ENCODE results near the gene ARID1B.

The ARID1B gene

DNA sequence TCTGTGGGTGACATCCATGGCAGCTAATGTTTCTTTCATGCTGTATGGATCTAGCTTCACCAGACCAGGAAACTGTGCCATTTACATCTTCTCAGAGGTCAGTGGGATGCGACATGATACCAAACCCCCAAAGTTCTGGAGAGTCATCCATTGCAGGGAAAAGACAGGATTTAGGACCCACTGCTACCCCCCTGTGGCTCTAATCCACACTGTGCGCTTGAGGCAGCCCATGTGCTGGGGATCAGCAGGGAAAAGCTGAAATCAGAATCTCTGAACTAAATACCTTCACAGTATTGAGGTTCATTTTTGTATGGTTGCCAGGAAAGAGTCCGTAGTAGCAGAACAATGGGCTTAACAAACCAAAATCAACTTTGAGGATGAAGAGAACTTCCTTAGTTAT, 381.7 kb downstream of the ARID1B start:
- H3K27me3 Mint-ChIP-seq = no peaks in the 10 kb centered on the region
- peaks cover 2% of the 10 kb centered on the region for H3K4me1 Mint-ChIP-seq
- ATAC-seq (ENCODE audit: low read depth) (no peak), DNase-seq (ENCODE audit: low spot score in 2 of 2) (no peak)
- peak overlapping the region; percentile 59 for H3K27ac Mint-ChIP-seq
- H3K4me3 Mint-ChIP-seq = no peak overlapping the region
- peaks cover 31% of the 10 kb centered on the region for H3K36me3 Mint-ChIP-seq
- no peaks in the 10 kb centered on the region for H3K9me3 Mint-ChIP-seq

DNA sequence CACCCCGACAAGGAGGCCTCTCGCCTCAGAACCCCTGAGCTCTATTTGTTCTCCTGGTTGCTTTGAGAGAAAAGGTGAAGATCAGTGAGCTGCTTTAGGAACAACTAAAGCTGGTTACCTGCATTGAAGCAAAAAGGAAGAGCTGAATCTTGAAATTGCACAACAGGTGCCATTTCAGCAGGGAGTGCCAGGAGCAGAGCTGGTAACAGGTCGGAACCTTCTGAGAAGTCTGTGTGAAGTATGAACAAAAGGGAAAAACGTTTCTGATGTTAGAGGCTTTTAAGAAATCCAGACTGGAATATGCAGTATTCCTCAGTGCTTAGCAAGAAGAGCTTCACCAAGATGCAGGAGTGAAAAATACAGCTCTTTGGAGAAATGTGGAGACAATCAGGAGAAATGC, 382.2 kb downstream of the ARID1B start:
- no peak for ATAC-seq (ENCODE audit: low read depth)
- no peak overlapping the region for H3K4me3 Mint-ChIP-seq
- H3K27ac Mint-ChIP-seq = peak overlapping the region; percentile 59
- no peaks in the 10 kb centered on the region for H3K9me3 Mint-ChIP-seq
- H3K4me1 Mint-ChIP-seq = peaks cover 2% of the 10 kb centered on the region
- H3K36me3 Mint-ChIP-seq = peaks cover 28% of the 10 kb centered on the region
- H3K27me3 Mint-ChIP-seq = no peaks in the 10 kb centered on the region
- no peak for DNase-seq (ENCODE audit: low spot score in 2 of 2)

DNA sequence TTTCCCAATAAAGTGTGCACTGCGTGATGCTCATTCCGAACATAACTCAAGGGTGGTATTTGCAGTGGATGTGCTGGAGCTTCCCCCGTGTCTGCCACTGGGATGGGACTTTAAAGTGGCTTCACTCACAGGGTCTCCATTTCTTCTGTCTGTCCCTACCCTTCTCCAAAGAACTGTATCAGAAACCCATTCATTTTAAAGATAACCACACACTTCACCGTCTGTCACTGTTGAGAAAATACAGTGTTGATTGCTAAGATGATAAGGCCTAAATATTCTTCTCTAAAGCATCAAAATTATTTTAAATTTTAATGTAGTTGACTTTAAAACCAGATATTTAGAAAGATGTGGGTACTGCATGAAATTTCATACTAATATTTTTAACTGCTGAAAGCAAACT, 384.7 kb downstream of the ARID1B start:
- Mint-ChIP-seq H3K27ac (no peak overlapping the region), H3K27me3 (no peaks in the 10 kb centered on the region), H3K36me3 (peaks cover 18% of the 10 kb centered on the region), H3K4me1 (peaks cover 2% of the 10 kb centered on the region), H3K9me3 (no peaks in the 10 kb centered on the region), H3K4me3 (no peak overlapping the region)
- ATAC-seq (ENCODE audit: low read depth) (no peak), DNase-seq (ENCODE audit: low spot score in 2 of 2) (no peak)

DNA sequence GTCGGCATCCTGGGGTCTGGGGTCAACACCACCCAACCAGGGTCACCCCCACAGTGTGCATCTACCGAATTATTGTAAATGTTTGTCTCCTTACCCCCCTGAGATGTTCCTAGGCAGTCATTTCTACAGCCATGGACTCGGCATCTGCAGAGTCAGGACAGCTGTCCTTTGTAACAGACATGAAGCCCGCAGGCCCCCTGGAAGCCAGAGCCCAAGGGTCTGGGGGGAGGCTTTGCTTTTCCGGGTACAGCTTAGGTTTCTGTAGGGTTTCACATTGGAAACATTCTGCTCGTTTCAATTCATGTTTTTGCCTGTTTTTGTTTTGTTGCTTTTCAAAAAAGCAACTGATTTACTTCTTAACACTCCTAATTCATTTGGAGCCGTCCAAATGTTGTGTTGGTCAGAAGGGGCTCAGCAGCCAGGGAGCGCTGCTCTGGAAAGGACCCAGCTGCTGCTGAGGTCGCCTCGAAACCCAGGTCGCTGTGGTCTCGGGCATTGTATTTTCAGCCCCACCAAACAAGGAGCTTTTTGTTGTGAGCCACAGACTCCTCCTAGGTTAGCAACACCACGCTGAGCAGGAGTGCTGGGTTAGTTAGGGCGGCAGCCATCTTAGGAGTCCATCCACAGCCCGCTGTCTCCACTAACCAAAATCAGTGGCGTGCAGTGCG, 385.7 kb downstream of the ARID1B start:
- Mint-ChIP-seq H3K4me1 (peaks cover 2% of the 10 kb centered on the region), H3K4me3 (no peak overlapping the region), H3K9me3 (no peaks in the 10 kb centered on the region), H3K36me3 (peaks cover 19% of the 10 kb centered on the region), H3K27me3 (no peaks in the 10 kb centered on the region), H3K27ac (no peak overlapping the region)
- ATAC-seq (ENCODE audit: low read depth) (no peak), DNase-seq (ENCODE audit: low spot score in 2 of 2) (no peak)

DNA sequence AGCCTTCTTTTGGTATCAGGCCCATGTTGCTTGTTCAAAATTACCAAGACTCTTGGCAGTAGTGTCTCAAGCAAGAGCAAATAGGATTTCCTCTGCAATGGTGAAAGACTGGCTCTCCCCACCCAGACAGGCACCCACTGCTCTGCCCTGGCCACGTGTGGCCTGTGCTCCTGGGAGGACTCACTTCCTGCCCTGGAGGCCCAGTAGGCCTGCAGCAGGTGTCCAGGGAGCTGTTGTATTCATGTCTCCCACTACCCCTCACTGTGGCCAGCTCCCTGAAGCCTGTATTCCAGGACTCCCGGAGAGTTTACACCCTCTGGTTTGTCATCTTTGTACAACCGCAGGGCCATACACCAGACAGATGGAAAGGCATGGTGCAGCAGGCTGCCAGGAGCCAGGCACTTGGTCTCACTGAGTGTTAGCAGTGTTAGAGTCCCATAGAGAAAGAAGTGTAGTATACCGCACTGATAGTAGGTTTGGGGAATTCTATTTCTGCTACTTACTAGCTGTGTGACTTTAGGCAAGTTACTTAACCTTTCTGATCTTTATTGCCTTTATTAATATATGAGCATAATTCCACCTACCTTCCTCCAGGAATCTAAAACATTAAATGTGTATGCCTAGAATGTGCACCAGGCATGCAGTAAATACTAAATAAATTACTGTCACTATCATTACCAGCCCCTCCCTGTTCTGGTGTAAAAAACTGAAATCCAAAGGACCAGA, 386.4 kb downstream of the ARID1B start:
- ATAC-seq (ENCODE audit: low read depth) = no peak
- peaks cover 25% of the 10 kb centered on the region for H3K36me3 Mint-ChIP-seq
- H3K9me3 Mint-ChIP-seq = no peaks in the 10 kb centered on the region
- H3K4me3 Mint-ChIP-seq = no peak overlapping the region
- H3K27me3 Mint-ChIP-seq = no peaks in the 10 kb centered on the region
- no peak for DNase-seq (ENCODE audit: low spot score in 2 of 2)
- H3K4me1 Mint-ChIP-seq = peaks cover 2% of the 10 kb centered on the region
- H3K27ac Mint-ChIP-seq = no peak overlapping the region

DNA sequence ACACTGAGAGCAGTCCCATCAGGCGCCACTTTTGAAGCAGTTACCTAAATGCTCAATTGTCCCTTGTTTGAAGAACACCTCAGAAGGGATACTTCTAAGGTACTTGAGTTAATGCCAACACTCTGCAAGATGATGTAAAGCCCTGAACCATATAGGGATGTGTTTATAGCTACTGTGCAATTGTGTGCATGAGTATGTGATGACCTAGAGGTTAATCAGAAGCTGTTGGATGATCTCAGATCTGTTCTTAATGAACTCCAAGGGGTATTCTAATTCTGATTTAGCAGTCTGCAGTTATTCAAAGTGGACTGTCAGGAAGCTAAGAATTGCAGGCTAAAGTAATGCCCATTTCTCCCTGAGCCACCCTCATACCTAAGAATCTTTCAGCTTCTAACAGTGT, 387.8 kb downstream of the ARID1B start:
- no peak overlapping the region for H3K4me3 Mint-ChIP-seq
- peaks cover 21% of the 10 kb centered on the region for H3K36me3 Mint-ChIP-seq
- no peaks in the 10 kb centered on the region for H3K9me3 Mint-ChIP-seq
- peaks cover 2% of the 10 kb centered on the region for H3K4me1 Mint-ChIP-seq
- no peak overlapping the region for H3K27ac Mint-ChIP-seq
- no peaks in the 10 kb centered on the region for H3K27me3 Mint-ChIP-seq
- ATAC-seq (ENCODE audit: low read depth) = no peak
- no peak for DNase-seq (ENCODE audit: low spot score in 2 of 2)

DNA sequence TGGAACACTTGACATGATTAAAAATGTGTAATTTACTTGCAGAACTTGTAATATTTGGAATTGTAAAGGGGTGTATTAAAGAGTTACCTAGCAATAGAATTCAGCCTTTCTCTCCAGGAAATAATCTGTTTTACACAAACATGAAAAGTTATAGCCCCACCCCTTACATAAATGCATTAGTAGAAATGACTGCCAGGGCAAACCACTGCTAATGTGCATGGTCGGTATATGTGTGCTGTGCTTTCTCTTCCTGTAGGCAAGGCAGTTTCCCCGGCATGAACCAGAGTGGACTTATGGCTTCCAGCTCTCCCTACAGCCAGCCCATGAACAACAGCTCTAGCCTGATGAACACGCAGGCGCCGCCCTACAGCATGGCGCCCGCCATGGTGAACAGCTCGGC, 389.6 kb downstream of the ARID1B start:
- H3K27me3 Mint-ChIP-seq = no peaks in the 10 kb centered on the region
- DNase-seq (ENCODE audit: low spot score in 2 of 2) (no peak), ATAC-seq (ENCODE audit: low read depth) (no peak)
- no peaks in the 10 kb centered on the region for H3K9me3 Mint-ChIP-seq
- peaks cover 2% of the 10 kb centered on the region for H3K4me1 Mint-ChIP-seq
- H3K36me3 Mint-ChIP-seq = peaks cover 15% of the 10 kb centered on the region
- H3K27ac Mint-ChIP-seq = no peak overlapping the region
- H3K4me3 Mint-ChIP-seq = no peak overlapping the region

DNA sequence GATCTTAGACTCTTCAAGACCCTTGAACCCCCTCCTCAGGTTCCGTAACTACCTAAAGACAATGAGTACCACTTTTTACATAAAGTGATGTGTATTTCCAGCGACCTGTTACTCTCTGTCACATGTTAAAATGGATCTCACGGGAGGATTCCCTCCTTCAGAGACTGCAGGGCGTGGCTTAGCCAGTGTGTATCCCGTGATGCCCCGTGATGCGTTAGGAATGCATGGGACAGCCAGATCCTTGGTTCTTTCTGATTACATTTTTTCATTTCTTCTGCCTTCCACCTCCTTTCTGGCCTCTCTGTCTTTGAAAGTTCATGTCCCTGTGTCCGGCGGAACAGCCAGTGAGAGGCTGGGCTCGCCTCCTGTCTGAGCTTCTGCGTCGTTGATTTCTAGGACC, 390.7 kb downstream of the ARID1B start:
- Mint-ChIP-seq H3K4me1 (peaks cover 2% of the 10 kb centered on the region), H3K4me3 (no peak overlapping the region), H3K9me3 (no peaks in the 10 kb centered on the region), H3K36me3 (peaks cover 18% of the 10 kb centered on the region), H3K27me3 (no peaks in the 10 kb centered on the region), H3K27ac (peak overlapping the region; percentile 46)
- ATAC-seq (ENCODE audit: low read depth) (no peak), DNase-seq (ENCODE audit: low spot score in 2 of 2) (no peak)

DNA sequence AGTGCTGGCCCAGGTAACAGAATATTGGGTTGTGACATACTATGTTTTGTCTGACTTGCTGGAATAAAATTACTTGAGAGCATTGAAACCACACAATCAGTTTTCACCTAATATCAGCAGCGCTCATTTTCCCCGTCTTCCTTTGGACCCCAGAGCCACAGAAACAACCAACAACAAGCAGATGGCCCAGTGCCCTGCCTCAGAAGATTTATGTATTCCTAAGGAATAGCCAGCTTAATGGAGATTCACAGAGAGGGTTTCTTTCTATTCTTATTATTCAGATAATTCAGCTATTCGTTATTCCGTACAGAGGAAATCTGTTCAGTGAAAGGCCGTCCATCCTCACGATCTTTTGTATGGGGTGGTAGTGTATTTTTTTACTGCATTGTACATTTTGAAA, 391.3 kb downstream of the ARID1B start:
- peaks cover 20% of the 10 kb centered on the region for H3K36me3 Mint-ChIP-seq
- H3K4me3 Mint-ChIP-seq = no peak overlapping the region
- no peaks in the 10 kb centered on the region for H3K27me3 Mint-ChIP-seq

DNA sequence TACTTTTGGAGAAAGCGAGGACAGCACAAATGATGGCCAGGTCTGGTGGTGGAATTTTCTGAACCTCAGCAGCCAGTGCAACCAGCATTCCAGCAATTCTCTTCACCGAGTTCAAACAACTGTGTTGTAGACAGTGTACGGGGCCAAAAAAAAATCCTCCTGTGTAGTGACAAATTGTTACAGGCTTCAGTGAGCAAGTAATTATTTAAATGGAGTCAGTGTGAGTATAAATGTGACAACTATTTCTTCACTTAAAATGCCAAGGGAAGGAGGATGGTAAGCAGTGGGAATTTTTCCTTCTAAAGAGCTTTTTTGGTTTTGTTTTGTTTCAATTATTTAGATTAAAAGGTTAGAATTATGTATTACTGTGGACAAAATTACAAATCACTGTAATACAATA, 392.0 kb downstream of the ARID1B start:
- Mint-ChIP-seq H3K27me3 (no peaks in the 10 kb centered on the region), H3K27ac (no peak overlapping the region)

More for the DNA sequence above, 391.3 kb downstream of the ARID1B start:
- Mint-ChIP-seq H3K4me1 (peaks cover 2% of the 10 kb centered on the region), H3K27ac (no peak overlapping the region), H3K9me3 (no peaks in the 10 kb centered on the region)
- DNase-seq (ENCODE audit: low spot score in 2 of 2) = no peak
- ATAC-seq (ENCODE audit: low read depth) = no peak

DNA sequence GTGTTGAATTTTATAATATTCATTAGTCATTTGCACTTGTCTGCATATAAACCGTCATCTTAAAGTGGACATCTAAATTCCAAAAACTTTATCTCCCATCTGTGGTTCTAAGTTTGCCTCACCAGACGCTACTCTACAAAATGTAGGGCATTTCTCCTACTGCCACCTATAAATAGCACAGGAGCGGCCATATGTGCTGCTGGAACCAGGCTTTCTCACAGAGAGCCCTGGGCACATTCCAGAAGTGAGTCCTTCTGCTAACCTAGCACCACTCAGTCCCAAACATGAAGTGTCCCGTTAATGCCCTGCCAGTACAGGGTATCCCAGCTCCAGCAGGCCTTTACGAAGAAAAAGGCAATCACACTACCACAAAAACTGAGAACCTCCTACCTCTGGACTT, 392.5 kb downstream of the ARID1B start:
- DNase-seq (ENCODE audit: low spot score in 2 of 2) (no peak), ATAC-seq (ENCODE audit: low read depth) (no peak)
- Mint-ChIP-seq H3K36me3 (peaks cover 24% of the 10 kb centered on the region), H3K9me3 (no peaks in the 10 kb centered on the region), H3K4me1 (no peaks in the 10 kb centered on the region), H3K27ac (no peak overlapping the region), H3K4me3 (no peak overlapping the region), H3K27me3 (no peaks in the 10 kb centered on the region)

More for the DNA sequence above, 392.0 kb downstream of the ARID1B start:
- ATAC-seq (ENCODE audit: low read depth) = no peak
- no peak for DNase-seq (ENCODE audit: low spot score in 2 of 2)
- H3K4me1 Mint-ChIP-seq = no peaks in the 10 kb centered on the region
- H3K36me3 Mint-ChIP-seq = peaks cover 24% of the 10 kb centered on the region
- H3K9me3 Mint-ChIP-seq = no peaks in the 10 kb centered on the region
- no peak overlapping the region for H3K4me3 Mint-ChIP-seq

DNA sequence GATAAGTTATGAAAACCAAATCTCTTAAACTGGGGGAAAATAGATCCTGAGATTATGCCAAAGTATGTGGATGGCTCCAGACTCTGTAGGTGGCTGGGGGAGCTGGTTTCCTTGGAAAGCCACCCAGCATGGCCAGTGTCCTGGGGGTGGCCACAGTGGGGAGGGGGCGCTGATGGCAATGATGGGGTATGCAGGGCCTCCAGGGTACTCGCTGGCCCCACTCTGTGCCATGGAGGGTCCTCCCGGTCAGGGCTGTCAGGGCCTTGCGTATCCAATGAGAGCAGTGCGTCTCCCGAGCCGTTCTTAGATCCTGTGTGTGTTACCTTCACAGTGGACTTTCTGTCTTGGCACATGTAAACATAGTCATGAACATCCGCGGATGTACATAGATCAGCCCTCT, 393.4 kb downstream of the ARID1B start:
- Mint-ChIP-seq H3K4me3 (no peak overlapping the region), H3K4me1 (no peaks in the 10 kb centered on the region), H3K27me3 (no peaks in the 10 kb centered on the region), H3K27ac (no peak overlapping the region), H3K9me3 (no peaks in the 10 kb centered on the region), H3K36me3 (peaks cover 26% of the 10 kb centered on the region)
- DNase-seq (ENCODE audit: low spot score in 2 of 2) (no peak), ATAC-seq (ENCODE audit: low read depth) (no peak)

DNA sequence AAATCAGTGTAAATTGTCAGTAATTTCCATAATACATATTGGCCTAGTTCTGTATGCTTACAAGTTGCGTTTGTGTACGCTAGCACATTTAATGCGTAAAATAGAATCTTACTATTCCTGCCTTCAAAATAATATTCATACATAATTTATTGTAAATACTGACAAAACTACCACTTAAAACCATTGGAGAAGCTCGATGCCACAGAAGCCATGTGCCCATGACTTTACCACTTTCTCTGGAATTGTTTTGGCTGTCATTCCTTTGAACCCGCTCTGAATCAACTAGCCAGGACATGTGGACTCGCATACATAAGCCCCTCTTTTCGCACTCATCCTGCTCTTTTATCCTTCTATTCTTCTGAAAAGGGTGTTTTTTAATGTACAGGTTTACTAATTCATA, 394.6 kb downstream of the ARID1B start:
- no peak for DNase-seq (ENCODE audit: low spot score in 2 of 2)
- ATAC-seq (ENCODE audit: low read depth) = no peak
- Mint-ChIP-seq H3K4me3 (no peak overlapping the region), H3K27ac (no peak overlapping the region), H3K9me3 (no peaks in the 10 kb centered on the region), H3K27me3 (no peaks in the 10 kb centered on the region), H3K36me3 (peaks cover 27% of the 10 kb centered on the region), H3K4me1 (no peaks in the 10 kb centered on the region)

DNA sequence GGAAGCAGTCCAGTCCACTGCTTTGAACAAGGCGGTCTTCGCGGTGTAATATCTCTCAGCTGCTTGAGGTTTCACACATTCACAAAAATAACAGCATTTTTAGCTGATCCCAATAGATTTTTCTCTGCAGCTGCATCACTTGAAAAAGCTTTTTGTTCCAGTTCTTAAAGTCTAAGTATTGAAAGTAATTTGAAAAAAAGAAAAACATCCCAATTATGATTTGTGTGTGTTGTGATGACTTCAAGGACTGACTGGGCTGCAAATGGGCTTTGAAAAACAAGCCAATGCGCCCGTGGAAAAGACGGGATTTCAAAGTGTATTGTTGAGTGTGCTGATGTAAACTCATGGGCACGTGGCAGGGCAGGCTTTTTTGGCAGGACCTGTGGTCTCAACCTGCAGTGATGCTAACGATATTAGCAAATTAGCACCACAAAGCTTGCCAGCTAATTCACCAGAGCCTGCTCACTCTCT, 395.1 kb downstream of the ARID1B start:
- Mint-ChIP-seq H3K27ac (no peak overlapping the region), H3K36me3 (peaks cover 24% of the 10 kb centered on the region), H3K9me3 (no peaks in the 10 kb centered on the region), H3K4me3 (no peak overlapping the region), H3K4me1 (no peaks in the 10 kb centered on the region), H3K27me3 (no peaks in the 10 kb centered on the region)
- ATAC-seq (ENCODE audit: low read depth) (no peak), DNase-seq (ENCODE audit: low spot score in 2 of 2) (no peak)
